Heart right ventricle (tissue), 16 donors: ENCODE results near the gene DMRTC2. TPM values are rescaled to one million over a fixed set of nuclear protein-coding genes. Genes with fewer than 3 reads are reported as not detected.
A peak's percentile ranks its signal among the peaks of the same experiment; 100 is the strongest.

Experiments
- ATAC-seq, 8 donors: fragments of 200-7000 bp; cut with Tn5 transposase; one replicate each; pipeline ENCODE4 v1.9.1; 2020; ENCODE audit warnings: mild to moderate bottlenecking in 8 of 8, moderate library complexity in 8 of 8, moderate number of reproducible peaks in 1 of 8
- DNase-seq, 2 donors: peaks; one replicate each; pipeline ENCODE4 v3.0.0-alpha.2; 2020
- H3K27ac ChIP-seq, 10 donors: fragments of 200-600 bp; sonication (generic) in 2 of 10; one replicate each; pipeline versions ENCODE4 v1.5.0 to v1.8.0; 2020 to 2022; ENCODE audit warnings: mild to moderate bottlenecking in 3 of 10
- H3K27me3 ChIP-seq, 7 donors: fragments of 200-600 bp; one replicate each; pipeline ENCODE4 v1.8.0; 2021 to 2022; ENCODE audit warnings: mild to moderate bottlenecking in 2 of 7
- H3K36me3 ChIP-seq, 9 donors: fragments of 200-600 bp; sonication (generic) in 1 of 9; one replicate each; pipeline versions ENCODE4 v1.5.0 to v1.8.0; 2020 to 2022; ENCODE audit warnings: mild to moderate bottlenecking in 2 of 9
- H3K4me1 ChIP-seq, 9 donors: fragments of 200-600 bp; sonication (generic) in 1 of 9; one replicate each; pipeline versions ENCODE4 v1.5.0 to v1.8.0; 2020 to 2022; ENCODE audit warnings: mild to moderate bottlenecking in 4 of 9
- H3K4me3 ChIP-seq, 10 donors: fragments of 200-600 bp; sonication (generic) in 2 of 10; one replicate each; pipeline versions ENCODE4 v1.5.0 to v1.8.0; 2020 to 2022; ENCODE audit warnings: mild to moderate bottlenecking in 7 of 10, moderate library complexity in 2 of 10
- H3K9me3 ChIP-seq, 11 donors: fragments of 200-600 bp in 10 of 11; sonication (generic) in 2 of 11; one replicate each; pipeline versions ENCODE4 v1.5.0 to v1.8.0; 2013 to 2022; ENCODE audit warnings: mild to moderate bottlenecking in 2 of 11, control low read depth in 1 of 11, moderate library complexity in 1 of 11
- WGBS, 2 donors: extraction: QIAGEN DNeasy Blood & Tissue Kit; methylation state at CpG; one replicate each; pipeline ENCODE4 v1.1.7; 2013; ENCODE audit warnings: inconsistent platforms in 1 of 2; 5-methylcytosine and 5-hydroxymethylcytosine counted together
- intact Hi-C, 10 donors: fragments of 100-400 bp; cut with DNase I; formaldehyde crosslinking; loops; one replicate each; pipeline versions ENCODE4 v1.11.1 to v1.14.2; 2022
- polyA plus RNA-seq, 2 donors: library from polyadenylated mRNA; stranded (reverse); fragments of 200-250 nt; gene quantifications; one replicate each; pipeline ENCODE4 v1.2.3, GENCODE V29; 2013
- total RNA-seq, 10 donors: library from RNA; stranded (reverse); fragmentation: NEBNext Ultra II Directional in 3 of 10; extraction: Animal tissue kit (Norgen Biotek cat#: 25700) in 3 of 10; gene quantifications; one replicate each; pipeline versions ENCODE4 v1.2.1 to v1.2.4, GENCODE V29; 2021 to 2023
- TF ChIP-seq, protein P1 (sequence below), 9 donors: fragments of 200-600 bp; sonication (generic) in 2 of 9; IDR thresholded peaks; one replicate each; pipeline versions ENCODE4 v1.5.0 to v1.8.0; 2021 to 2022; ENCODE audit warnings: antibody characterized with exemption in 9 of 9, mild to moderate bottlenecking in 5 of 9, moderate library complexity in 1 of 9
- donor health status: Arrhythmogenic right ventricular cardiomyopathy.
- donor health status: ischemic (EF 13 %, LVEDD 7.1; RV severe dilation, severe dysfunction).
- donor health status: healthy with polysubstance abuse.
- donor health status: DM: no; HTN: yes; CAD: no.
- donor health status: DM: no; HTN: no; CAD: no.
- donor health status: ischemic (EF 25% LVEDD 6.9; RV normal size, moderate dysfunction).
- donor health status: ischemic (EF 25% LVEDD 5.7; RV mildly dilated, moderate dysfunction).
- donor health status: healthy.
- donor health status: DM: yes; HTN: yes; CAD: no.
- donor health status: Ischemic cardiomyopathy.
- donor health status: ischemic (EF 35%, LVEDD 5.7; RV mildly dilated, moderate dysfunction).
- donor health status: nonischemic (EF 11% LVEDD 7.7; RV severe dilation, severe dysfunction).
- donor health status: DM: yes; HTN: yes; CAD: no.
- donor health status: PGD.
- donor health status: ischemic (EF 29% LVEDD 5.4; RV normal size, mild dysfunction).
- donor health status: nonischemic (EF 23%, LVEDD 6.1; RV moderate dilation, normal function).

Gene DMRTC2
- total and polyA plus RNA-seq, 12 donors = not detected

- TF ChIP-seq, protein P1, sequence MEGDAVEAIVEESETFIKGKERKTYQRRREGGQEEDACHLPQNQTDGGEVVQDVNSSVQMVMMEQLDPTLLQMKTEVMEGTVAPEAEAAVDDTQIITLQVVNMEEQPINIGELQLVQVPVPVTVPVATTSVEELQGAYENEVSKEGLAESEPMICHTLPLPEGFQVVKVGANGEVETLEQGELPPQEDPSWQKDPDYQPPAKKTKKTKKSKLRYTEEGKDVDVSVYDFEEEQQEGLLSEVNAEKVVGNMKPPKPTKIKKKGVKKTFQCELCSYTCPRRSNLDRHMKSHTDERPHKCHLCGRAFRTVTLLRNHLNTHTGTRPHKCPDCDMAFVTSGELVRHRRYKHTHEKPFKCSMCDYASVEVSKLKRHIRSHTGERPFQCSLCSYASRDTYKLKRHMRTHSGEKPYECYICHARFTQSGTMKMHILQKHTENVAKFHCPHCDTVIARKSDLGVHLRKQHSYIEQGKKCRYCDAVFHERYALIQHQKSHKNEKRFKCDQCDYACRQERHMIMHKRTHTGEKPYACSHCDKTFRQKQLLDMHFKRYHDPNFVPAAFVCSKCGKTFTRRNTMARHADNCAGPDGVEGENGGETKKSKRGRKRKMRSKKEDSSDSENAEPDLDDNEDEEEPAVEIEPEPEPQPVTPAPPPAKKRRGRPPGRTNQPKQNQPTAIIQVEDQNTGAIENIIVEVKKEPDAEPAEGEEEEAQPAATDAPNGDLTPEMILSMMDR (IDR thresholded peaks at IDR 0.05) = no peak
- WGBS, 2 donors = 88 to 91% methylated on average over 5 of the region's 5 CpGs
- DNase-seq (no peak), ATAC-seq (no peak)
- Histone ChIP-seq H3K9me3 (no peaks in the 10 kb centered on the region), H3K27me3 (no peaks in the 10 kb centered on the region), H3K27ac (no peak overlapping the region), H3K4me3 (no peak overlapping the region), H3K36me3 (peaks cover 0 to 87% (median 32%) of the 10 kb centered on the region in 9 donors), H3K4me1 (peaks cover 7 to 70% (median 48%) of the 10 kb centered on the region in 9 donors)
- intact Hi-C loops = loop anchor here in 3 of 10 donors (5.0 kb wide), 1 partner anchor 93 kb away; the partner anchor contains the start of gene RABAC1 (in 3 of the 3)
Measured at GRCh38 chr19:41864374-41864773, 19.5 kb downstream of the DMRTC2 start.

DNA sequence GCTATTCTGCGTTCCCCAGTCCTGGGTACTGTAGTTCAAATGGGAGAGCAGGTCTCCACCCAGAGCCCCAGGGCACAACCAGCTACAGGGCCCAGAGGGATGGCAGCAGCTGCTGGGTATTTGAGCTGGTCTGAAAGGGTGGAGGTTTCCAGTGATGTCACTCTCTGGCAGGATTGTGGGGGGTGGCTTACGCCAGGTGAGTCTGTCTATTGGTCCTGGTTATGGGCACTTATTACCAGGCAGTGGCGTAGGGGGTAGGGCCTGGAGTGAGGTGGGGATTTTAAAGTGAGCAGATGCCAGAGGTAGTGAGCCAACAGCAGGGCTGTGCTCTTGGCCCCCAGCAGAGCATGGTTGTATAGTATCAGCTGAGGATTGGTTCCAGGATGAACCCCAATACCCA lies 21.4 kb downstream of the DMRTC2 start:
- H3K27me3 ChIP-seq = no peaks in the 10 kb centered on the region
- intact Hi-C loops = no loop called here
- TF ChIP-seq, protein P1 (IDR thresholded peaks at IDR 0.05) = no peak
- DNase-seq = no peak
- WGBS, 2 donors = 90 to 93% methylated on average over 3 of the region's 3 CpGs
- H3K4me1 ChIP-seq = peaks cover 2 to 81% (median 56%) of the 10 kb centered on the region in 9 donors
- ATAC-seq = no peak
- peaks cover 0 to 100% (median 46%) of the 10 kb centered on the region in 9 donors for H3K36me3 ChIP-seq
- no peak overlapping the region for H3K27ac ChIP-seq
- H3K9me3 ChIP-seq = no peaks in the 10 kb centered on the region
- no peak overlapping the region for H3K4me3 ChIP-seq

DNA sequence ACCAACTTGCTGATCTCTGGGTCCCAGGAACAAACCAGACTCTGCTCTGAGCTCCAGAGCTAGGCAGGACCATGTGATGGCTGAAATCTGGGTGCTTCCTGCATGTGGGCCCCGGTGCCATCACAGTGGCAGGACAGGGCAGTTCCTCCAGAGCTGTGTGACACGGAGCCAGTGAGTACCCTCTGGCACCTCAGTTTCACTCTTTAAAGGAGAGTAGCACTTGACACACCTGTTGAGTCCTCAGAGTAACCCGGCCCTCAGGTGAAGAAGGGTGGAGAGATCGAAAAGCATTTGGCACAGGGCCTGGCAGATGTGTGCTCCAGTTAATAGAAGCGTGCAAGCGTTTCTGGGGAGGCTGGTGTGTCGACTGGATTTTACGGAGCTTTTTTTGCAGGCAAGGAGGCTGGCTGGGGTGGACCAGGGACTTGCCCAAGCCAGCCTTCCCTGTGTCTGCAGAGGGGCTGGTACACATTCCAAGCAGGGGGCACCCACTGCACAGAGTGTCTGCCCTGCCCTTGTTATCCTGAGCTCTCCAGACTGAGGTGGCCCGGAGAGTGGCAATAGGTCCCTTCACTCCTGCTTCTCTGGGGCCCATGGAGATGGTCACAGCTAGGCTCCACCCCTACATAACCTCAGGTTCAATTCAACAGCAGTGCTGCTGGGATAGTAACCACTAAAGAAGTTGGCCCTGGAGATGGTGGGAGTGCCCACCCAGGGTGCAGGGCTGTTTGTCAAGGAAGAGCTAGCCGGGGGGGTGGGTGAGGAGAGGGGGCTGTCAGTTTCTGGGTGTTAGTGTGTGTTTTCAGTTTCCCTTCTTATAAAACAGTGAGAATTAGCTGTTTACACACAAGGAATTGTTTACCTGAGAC lies 23.5 kb downstream of the DMRTC2 start:
- Histone ChIP-seq H3K36me3 (peaks cover 0 to 92% (median 49%) of the 10 kb centered on the region in 9 donors), H3K27me3 (no peaks in the 10 kb centered on the region), H3K4me3 (no peak overlapping the region), H3K27ac (peak overlapping the region in 1 of 10 donors; percentile 10), H3K9me3 (no peaks in the 10 kb centered on the region), H3K4me1 (peaks cover 0 to 81% (median 57%) of the 10 kb centered on the region in 9 donors)
- ATAC-seq (no peak), DNase-seq (no peak)
- TF ChIP-seq, protein P1 (IDR thresholded peaks at IDR 0.05) = no peak
- 83 to 86% methylated on average over 10 of the region's 10 CpGs for WGBS, 2 donors
- intact Hi-C loops = no loop called here

DNA sequence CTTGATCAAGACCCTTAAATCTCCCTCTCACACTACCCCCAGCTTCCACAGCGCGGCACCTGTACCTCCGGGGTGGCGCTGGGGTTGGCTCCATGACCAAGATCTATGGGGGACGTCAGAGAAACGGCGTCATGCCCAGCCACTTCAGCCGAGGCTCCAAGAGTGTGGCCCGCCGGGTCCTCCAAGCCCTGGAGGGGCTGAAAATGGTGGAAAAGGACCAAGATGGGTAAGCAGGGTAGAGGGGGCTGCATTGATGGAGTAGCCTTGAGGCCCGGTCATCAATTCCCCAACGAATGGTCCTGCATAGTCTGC lies 24.1 kb downstream of the DMRTC2 start:
- Histone ChIP-seq H3K4me1 (peaks cover 0 to 81% (median 60%) of the 10 kb centered on the region in 9 donors), H3K9me3 (no peaks in the 10 kb centered on the region), H3K27me3 (no peaks in the 10 kb centered on the region), H3K27ac (peak overlapping the region in 1 of 10 donors; percentile 10), H3K4me3 (no peak overlapping the region), H3K36me3 (peaks cover 0 to 86% (median 43%) of the 10 kb centered on the region in 9 donors)
- DNase-seq (no peak), ATAC-seq (no peak)
- intact Hi-C loops = no loop called here
- TF ChIP-seq, protein P1 (IDR thresholded peaks at IDR 0.05) = no peak
- WGBS, 2 donors = 82 to 88% methylated on average over 12 of the region's 12 CpGs
